NOMO-1 treated with DMSO at 0.1 percent for 48 hours (cell line): ENCODE measurements around the gene CASP4.
"Not testable (repeated sequence)": the region's sequence is repeated elsewhere in the genome, so short reads cannot be mapped to it uniquely, and the experiment has no call there.

ENCODE experiments used
- DNase-seq: peaks from one replicate; lab custom pipeline; 2025; ENCODE audit not compliant: unreplicated experiment; lab: John Stamatoyannopoulos, UW

Gene CASP4

DNA sequence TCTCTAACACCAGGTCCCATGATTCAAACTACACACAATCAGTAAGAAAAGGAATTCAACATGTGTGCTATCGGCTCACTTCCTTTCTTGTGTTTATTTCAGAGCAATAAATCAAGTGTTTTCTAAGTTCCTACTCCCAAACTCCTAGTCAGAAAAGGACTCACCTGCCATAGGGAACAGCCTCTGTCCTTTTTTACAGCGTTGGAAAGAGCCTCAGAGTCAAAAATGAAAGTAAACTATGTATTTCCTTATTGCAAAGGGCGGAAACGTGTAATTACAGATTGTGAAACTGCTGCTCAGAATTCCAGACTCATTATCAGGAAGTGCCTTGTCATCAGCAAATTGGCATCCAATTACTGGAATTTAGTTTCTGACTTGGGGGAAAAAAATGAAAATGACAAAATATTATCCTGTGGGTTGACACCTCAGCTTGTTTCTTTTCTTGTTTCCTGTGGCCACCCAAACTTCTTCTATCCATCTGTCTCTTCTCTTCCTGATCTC lies at the start of gene CASP4:
Gene CASP4, minus strand, starts transcription at position 220 of the 501 bp plus-strand sequence. Its CDS starts 49 bp downstream, at position 171.
- peak; percentile 68 for DNase-seq

DNA sequence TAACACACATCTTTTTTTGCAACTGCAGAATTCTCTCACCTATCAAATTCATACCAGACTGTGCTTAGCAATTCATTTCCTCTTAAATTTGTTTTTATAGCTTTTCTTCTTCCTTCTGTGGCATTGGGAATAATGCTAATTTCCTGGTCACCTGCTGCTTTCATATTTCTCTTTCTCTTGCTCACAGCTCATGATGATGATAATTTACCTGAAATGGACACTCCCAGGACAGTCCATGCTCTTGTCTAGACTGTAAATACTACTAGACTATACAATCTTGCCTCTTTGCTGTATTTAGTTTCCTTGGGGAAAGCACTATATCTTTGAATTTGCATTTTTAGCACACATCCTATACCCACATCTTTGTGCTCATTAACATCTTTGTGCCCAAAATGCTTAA lies 39.1 kb upstream of the CASP4 start:
- no peak for DNase-seq

DNA sequence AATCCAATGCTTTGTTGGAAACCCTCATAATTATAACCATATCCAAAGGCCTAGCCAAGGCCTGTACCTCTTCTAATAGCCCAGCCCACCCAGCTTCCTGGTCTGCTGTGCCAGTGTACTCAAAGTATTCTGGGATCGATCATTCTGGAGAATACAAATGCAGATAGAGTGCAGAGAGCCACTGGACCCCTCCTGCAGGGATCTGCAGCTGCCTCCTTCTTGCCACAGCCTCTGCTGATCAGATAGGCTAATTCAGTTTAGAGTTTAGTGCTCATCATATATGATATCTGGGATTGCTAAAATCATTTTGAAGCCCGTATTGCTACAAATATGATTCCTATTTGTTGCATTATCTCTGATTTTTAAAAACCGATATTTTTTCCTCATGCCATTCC lies 37.1 kb upstream of the CASP4 start:
- DNase-seq = no peak

GRCh38 chr11:105004021-105004420 lies 35.6 kb upstream of the CASP4 start:
- DNase-seq = no peak

GRCh38 chr11:105003151-105003550 lies 34.8 kb upstream of the CASP4 start:
- DNase-seq = no peak

DNA sequence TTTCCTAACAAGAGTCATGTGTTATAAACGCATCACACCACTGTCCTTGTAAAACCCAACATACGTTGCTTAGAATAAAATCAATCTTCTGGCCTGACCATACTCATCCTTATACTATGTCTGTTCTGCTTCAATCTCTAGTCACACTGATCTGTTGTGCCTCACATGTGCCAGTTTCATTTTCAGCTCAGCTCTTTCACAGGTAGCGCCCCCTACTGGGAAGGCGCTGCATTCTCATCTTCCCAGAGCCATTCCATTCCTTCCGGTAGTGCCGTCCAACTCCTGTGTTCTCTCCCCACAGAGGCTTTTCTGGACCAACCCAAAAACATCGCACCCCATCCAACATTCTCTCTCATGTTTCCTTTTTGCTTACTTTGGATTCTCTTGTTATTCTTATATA lies 32.4 kb upstream of the CASP4 start:
- DNase-seq = no peak

- no peak for DNase-seq
Observed at GRCh38 chr11:105000167-105000566, 31.8 kb upstream of the CASP4 start.

DNA sequence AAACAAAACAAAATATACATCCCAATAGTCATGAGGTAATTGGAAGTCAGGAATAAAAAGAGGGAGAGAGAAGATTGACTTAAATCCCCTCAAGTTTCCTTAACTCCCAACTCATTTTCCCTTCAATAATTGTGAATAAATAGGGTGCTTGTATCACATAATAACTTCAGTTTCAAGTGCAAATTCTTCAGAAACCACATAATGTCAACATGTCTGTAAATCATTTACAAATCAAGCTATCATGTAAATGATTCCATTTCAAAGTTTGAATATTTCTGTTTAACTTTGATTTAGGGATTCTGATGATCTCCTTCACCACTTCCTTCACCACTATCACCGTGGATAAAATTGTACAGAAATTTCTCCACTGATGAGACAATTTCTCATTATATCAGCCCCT lies 31.3 kb upstream of the CASP4 start:
- no peak for DNase-seq

- peak; percentile 29 for DNase-seq
Observed at GRCh38 chr11:104997288-104997687, 28.9 kb upstream of the CASP4 start.

GRCh38 chr11:104995001-104995408 lies 26.6 kb upstream of the CASP4 start:
- DNase-seq = no peak

DNA sequence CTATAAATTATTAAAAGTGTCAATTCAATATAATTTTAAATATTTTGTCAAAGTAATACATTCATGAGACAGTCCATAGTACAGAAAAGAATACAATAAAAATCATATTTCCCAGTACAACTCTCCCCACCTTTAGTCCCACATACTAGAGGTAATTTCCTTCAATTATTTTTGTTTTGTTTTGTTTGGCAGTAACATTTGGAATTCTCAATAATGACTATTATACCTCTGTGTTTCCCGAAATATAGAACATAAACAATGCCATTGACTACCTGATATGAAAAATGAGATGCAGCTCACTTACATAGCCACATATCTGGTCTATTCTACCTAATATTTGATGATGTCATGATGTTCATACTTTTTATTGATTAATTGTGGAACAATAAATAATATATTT lies 24.4 kb upstream of the CASP4 start:
- no peak for DNase-seq

- no peak for DNase-seq
Observed at GRCh38 chr11:104991994-104992393, 23.6 kb upstream of the CASP4 start.

GRCh38 chr11:104984808-104985207 lies 16.4 kb upstream of the CASP4 start:
- DNase-seq = no peak

GRCh38 chr11:104979839-104980238 lies 11.5 kb upstream of the CASP4 start:
- DNase-seq = no peak

DNA sequence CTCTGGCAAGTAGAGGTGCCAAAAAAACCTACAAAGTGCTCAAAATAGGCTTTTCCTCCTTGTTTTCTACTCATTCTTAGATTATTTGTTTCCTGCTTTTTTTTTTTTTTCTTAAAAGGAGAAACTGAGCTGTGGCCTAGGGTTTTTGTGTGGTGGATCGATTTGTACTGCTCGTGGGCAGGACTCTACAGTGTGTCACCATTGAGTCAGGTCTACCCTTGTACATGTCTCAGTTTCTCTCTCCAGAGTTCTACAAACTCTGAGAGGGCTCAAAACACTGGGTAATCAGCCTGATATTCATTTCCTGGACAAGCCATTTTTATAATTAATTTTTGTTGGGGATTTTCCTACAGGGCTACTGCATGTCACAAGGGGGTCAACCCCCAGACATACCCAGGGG lies 5.2 kb upstream of the CASP4 start:
- DNase-seq = no peak

DNA sequence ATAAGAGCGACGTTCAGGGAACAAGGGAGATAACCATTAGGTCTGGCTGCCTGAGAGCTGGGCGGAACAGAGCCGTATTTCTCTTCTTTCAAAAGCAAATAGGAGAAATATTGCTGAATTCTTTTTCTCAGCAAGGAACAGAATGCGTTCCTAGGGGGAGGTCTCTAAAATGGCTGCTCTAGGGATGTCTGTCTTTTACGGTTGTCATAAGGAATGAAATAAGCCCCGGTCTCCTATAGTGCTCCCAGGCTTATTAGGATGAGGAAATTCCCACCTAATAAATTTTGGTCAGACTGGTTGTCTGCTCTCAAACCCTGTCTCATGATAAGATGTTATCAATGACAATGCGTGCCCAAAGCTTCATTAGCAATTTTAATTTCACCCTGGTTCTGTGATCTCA lies 4.5 kb upstream of the CASP4 start:
- DNase-seq = not testable (repeated sequence)

GRCh38 chr11:104970756-104971155 lies 2.4 kb upstream of the CASP4 start:
- no peak for DNase-seq

- no peak for DNase-seq
Observed at GRCh38 chr11:104968856-104969776, 742 bp upstream of the CASP4 start.

- DNase-seq = no peak
Observed at GRCh38 chr11:104967534-104968354, 630 bp downstream of the CASP4 start.

GRCh38 chr11:104965735-104966134 lies 2.6 kb downstream of the CASP4 start:
- DNase-seq = no peak

DNA sequence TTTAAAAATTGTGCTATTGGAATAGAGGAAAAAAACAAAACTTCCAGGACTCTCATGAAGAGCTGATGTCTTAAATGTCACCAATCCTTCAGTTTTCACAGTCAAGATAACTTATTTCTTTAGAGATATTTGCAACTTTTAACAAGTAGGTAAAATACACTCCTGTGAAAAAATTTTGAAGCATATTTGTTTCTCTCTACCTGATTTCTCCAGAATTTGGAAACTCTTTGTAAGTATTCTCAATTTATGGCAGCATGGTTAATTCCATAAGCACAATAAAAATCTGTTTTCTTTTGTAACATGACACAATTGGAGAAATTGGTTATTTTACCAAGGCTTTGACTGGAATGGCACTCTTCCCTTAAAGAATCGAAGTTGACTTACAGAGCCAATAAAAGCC lies 4.1 kb downstream of the CASP4 start:
- no peak for DNase-seq

- DNase-seq = no peak
Observed at GRCh38 chr11:104962852-104963251, 5.5 kb downstream of the CASP4 start.
